CD14-positive monocyte (primary cell): ENCODE measurements around the gene NFS1. TPM values are rescaled to one million over a fixed set of nuclear protein-coding genes. Genes with fewer than 3 reads are reported as not detected.
A peak's percentile ranks its signal among the peaks of the same experiment; 100 is the strongest.

Source experiments
- DNase-seq, 3 donors: peaks; one replicate each; pipeline ENCODE4 v3.0.0-alpha.2; 2011 to 2022
- H2AFZ ChIP-seq: 2 replicates; pipeline ENCODE4 v1.6.0; 2012; ENCODE audit warnings: mild to moderate bottlenecking, low read depth, low read length, inconsistent platforms; ENCODE audit not compliant: insufficient read depth, poor library complexity, severe bottlenecking
- H3K27ac ChIP-seq, 2 donors: 1 replicate in 1 of 2; 2 replicates in 1 of 2; pipeline ENCODE4 v1.5.1; 2012 to 2013; ENCODE audit warnings: low read length in 2 of 2, control low read depth in 1 of 2, inconsistent platforms in 1 of 2, low read depth in 1 of 2, mild to moderate bottlenecking in 1 of 2
- H3K27me3 ChIP-seq, 2 donors: one replicate each; pipeline versions ENCODE4 v1.6.0 to v1.6.1; 2011 to 2013; ENCODE audit warnings: low read length in 2 of 2; ENCODE audit not compliant: control insufficient read depth in 2 of 2, insufficient read depth in 2 of 2
- H3K36me3 ChIP-seq, 2 donors: replicated peaks in 1 of 2; 1 replicate in 1 of 2; 2 replicates in 1 of 2; pipeline versions ENCODE4 v1.5.1 to v1.6.1; 2012 to 2013; ENCODE audit warnings: low read length in 2 of 2, control low read depth in 1 of 2, inconsistent platforms in 1 of 2, mild to moderate bottlenecking in 1 of 2; ENCODE audit not compliant: insufficient read depth in 2 of 2, control insufficient read depth in 1 of 2
- H3K4me1 ChIP-seq, 2 donors: 1 replicate in 1 of 2; 2 replicates in 1 of 2; pipeline versions ENCODE4 v1.5.1 to v1.6.1; 2012 to 2013; ENCODE audit warnings: low read length in 2 of 2, control low read depth in 1 of 2, inconsistent platforms in 1 of 2, mild to moderate bottlenecking in 1 of 2, moderate library complexity in 1 of 2; ENCODE audit not compliant: insufficient read depth in 2 of 2, control insufficient read depth in 1 of 2
- H3K4me2 ChIP-seq: replicated peaks from 2 replicates; pipeline ENCODE3; 2012; ENCODE audit warnings: low read length, moderate library complexity, mild to moderate bottlenecking; ENCODE audit not compliant: poor library complexity, severe bottlenecking; ENCODE audit errors: extremely low read depth
- H3K4me3 ChIP-seq, 3 experiments: fragments of 200-600 bp in 1 of 3; sonication (generic) in 1 of 3; replicated peaks in 1 of 3; 1 replicate in 2 of 3; 2 replicates in 1 of 3; pipeline ENCODE4 v1.5.1; 2011 to 2013; ENCODE audit warnings: low read length in 3 of 3, mild to moderate bottlenecking in 3 of 3, control low read depth in 2 of 3, low read depth in 2 of 3, inconsistent platforms in 1 of 3, moderate library complexity in 1 of 3
- H3K79me2 ChIP-seq: 2 replicates; pipeline ENCODE4 v1.6.0; 2012; ENCODE audit warnings: mild to moderate bottlenecking, control low read depth, inconsistent platforms, low read length, moderate library complexity; ENCODE audit not compliant: insufficient read depth
- H3K9ac ChIP-seq: 2 replicates; pipeline ENCODE4 v1.6.0; 2017; ENCODE audit warnings: low read length, mild to moderate bottlenecking; ENCODE audit not compliant: insufficient read depth, poor library complexity, severe bottlenecking
- H3K9me3 ChIP-seq, 2 donors: replicated peaks in 1 of 2; 1 replicate in 1 of 2; 2 replicates in 1 of 2; pipeline versions ENCODE4 v1.5.1 to v1.6.1; 2012 to 2013; ENCODE audit warnings: low read length in 2 of 2, control low read depth in 1 of 2; ENCODE audit not compliant: control insufficient read depth in 1 of 2, insufficient read depth in 1 of 2
- H4K20me1 ChIP-seq: 2 replicates; pipeline ENCODE4 v1.6.0; 2012; ENCODE audit warnings: mild to moderate bottlenecking, low read length, control low read depth, moderate library complexity; ENCODE audit not compliant: insufficient read depth
- H3K27ac Mint-ChIP-seq, 7 donors: one replicate each; pipeline ENCODE4 v1.8.0; 2020; ENCODE audit warnings: mild to moderate bottlenecking in 7 of 7, mixed read lengths in 7 of 7, moderate library complexity in 6 of 7, inconsistent platforms in 2 of 7
- H3K27me3 Mint-ChIP-seq, 3 donors: one replicate each; pipeline ENCODE4 v1.8.0; 2021 to 2022; ENCODE audit warnings: low read depth in 3 of 3, mild to moderate bottlenecking in 3 of 3, mixed read lengths in 3 of 3, moderate library complexity in 3 of 3, inconsistent platforms in 1 of 3
- H3K36me3 Mint-ChIP-seq, 2 donors: one replicate each; pipeline ENCODE4 v1.8.0; 2020; ENCODE audit warnings: mixed read lengths in 2 of 2, inconsistent platforms in 1 of 2, mild to moderate bottlenecking in 1 of 2
- H3K4me1 Mint-ChIP-seq: one replicate; pipeline ENCODE4 v1.8.0; 2020; ENCODE audit warnings: mild to moderate bottlenecking, mixed read lengths
- H3K4me3 Mint-ChIP-seq, 2 donors: one replicate each; pipeline ENCODE4 v1.8.0; 2020; ENCODE audit warnings: mild to moderate bottlenecking in 2 of 2, mixed read lengths in 2 of 2, moderate library complexity in 1 of 2
- H3K9me3 Mint-ChIP-seq, 7 donors: one replicate each; pipeline ENCODE4 v1.8.0; 2020 to 2022; ENCODE audit warnings: mixed read lengths in 7 of 7, mild to moderate bottlenecking in 6 of 7, moderate library complexity in 6 of 7, inconsistent platforms in 2 of 7
- CTCF ChIP-seq: fragments of 200-600 bp; IDR thresholded peaks from one replicate; pipeline ENCODE4 v1.8.0; 2022; ENCODE audit warnings: antibody characterized with exemption, mild to moderate bottlenecking
- WGBS: methylation state at CpG from one replicate; pipeline ENCODE4 v1.1.5; 2013; ENCODE audit warnings: missing lambda C conversion rate; ENCODE audit not compliant: insufficient coverage; 5-methylcytosine and 5-hydroxymethylcytosine counted together
- intact Hi-C, 2 donors: fragments of 100-400 bp; cut with micrococcal nuclease; formaldehyde crosslinking; loops; one replicate each; pipeline versions ENCODE4 v1.15.0 to v1.15.1; 2023
- polyA plus RNA-seq, 3 donors: library from polyadenylated mRNA; depleted of rRNA in 1 of 3; unstranded in 2 of 3; stranded (reverse) in 1 of 3; fragments of 300-500 nt in 2 of 3; fragments of >200 nt in 1 of 3; fragmentation: Illumina TruSeq in 2 of 3; gene quantifications; 1 replicate in 2 of 3; 2 replicates in 1 of 3; pipeline ENCODE4 v1.2.3, GENCODE V29; 2012 to 2021

The NFS1 gene
- polyA plus RNA-seq, 3 donors, result 18.1 to 21.4 (median 19.2) TPM

DNA sequence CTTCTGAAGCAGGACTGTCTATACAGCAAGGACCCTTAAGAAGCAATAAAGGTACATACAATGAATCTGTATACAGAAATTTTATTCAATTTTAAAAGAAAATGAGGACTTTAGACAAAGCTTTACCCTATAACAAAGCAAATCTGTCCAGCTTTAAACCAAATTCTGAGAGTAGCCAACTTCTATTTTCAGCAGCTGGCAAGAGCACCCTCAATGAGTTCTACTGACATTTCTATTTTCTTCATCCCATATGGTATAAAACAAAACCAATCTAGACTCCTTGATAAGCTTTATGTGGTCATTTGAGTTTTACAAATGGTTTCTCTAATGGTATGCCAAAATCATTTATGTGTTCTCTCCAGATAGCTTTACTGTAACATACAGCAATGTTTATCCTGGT is 47.2 kb downstream of the NFS1 start:
- Mint-ChIP-seq H3K4me1 (no peaks in the 10 kb centered on the region), H3K4me3 (no peak overlapping the region), H3K9me3 (no peaks in the 10 kb centered on the region), H3K27ac (no peak overlapping the region), H3K27me3 (no peaks in the 10 kb centered on the region), H3K36me3 (peaks cover 17 to 25% of the 10 kb centered on the region in 2 donors)
- H3K27ac ChIP-seq, result peak overlapping the region in 1 of 2 donors; percentile 6
- no peaks in the 10 kb centered on the region for H3K27me3 ChIP-seq
- H3K79me2 ChIP-seq, result peaks cover 96% of the 10 kb centered on the region
- H3K4me2 ChIP-seq, result no peak overlapping the region
- H3K36me3 ChIP-seq, result peaks cover 45 to 85% of the 10 kb centered on the region in 2 donors
- no peaks in the 10 kb centered on the region for H3K4me1 ChIP-seq
- intact Hi-C loops, result no loop called here
- H3K9me3 ChIP-seq, result no peaks in the 10 kb centered on the region
- no peak overlapping the region for H3K9ac ChIP-seq
- H2AFZ ChIP-seq, result no peak overlapping the region
- peaks cover 99% of the 10 kb centered on the region for H4K20me1 ChIP-seq
- no peak for TF ChIP-seq CTCF
- no peak for DNase-seq
- H3K4me3 ChIP-seq, result no peak overlapping the region

GRCh38 chr20:35650632-35651031 is 48.5 kb downstream of the NFS1 start:
- Histone ChIP-seq H3K4me3 (no peak overlapping the region), H3K36me3 (peaks cover 45 to 72% of the 10 kb centered on the region in 2 donors), H3K9me3 (no peaks in the 10 kb centered on the region), H3K4me1 (no peaks in the 10 kb centered on the region), H2AFZ (no peak overlapping the region), H3K27ac (no peak overlapping the region), H3K4me2 (no peak overlapping the region), H3K79me2 (peaks cover 93% of the 10 kb centered on the region), H3K9ac (no peak overlapping the region), H4K20me1 (peaks cover 98% of the 10 kb centered on the region), H3K27me3 (no peaks in the 10 kb centered on the region)
- Mint-ChIP-seq H3K9me3 (no peaks in the 10 kb centered on the region), H3K4me1 (peaks cover 3% of the 10 kb centered on the region), H3K27me3 (no peaks in the 10 kb centered on the region), H3K27ac (peak overlapping the region in 1 of 7 donors; percentile 50), H3K4me3 (no peak overlapping the region), H3K36me3 (peaks cover 16 to 22% of the 10 kb centered on the region in 2 donors)
- DNase-seq, result no peak
- intact Hi-C loops, result no loop called here
- no CpG with 5 or more reads among the region's 3 CpGs for WGBS
- TF ChIP-seq CTCF, result no peak
